DOHH2 (cell line): ENCODE data around the gene RAD51B.

Source experiments
- EZH2phosphoT487 ChIP-seq: fragments of 200-600 bp; sonication (generic); IDR thresholded peaks from 2 replicates; pipeline ENCODE4 v1.6.1; 2017; ENCODE audit warnings: borderline replicate concordance, mild to moderate bottlenecking, antibody characterized with exemption, low read length, moderate library complexity, mixed read lengths
- TF ChIP-seq, protein P1 (sequence below): fragments of 200-600 bp; sonication (generic); IDR thresholded peaks from one replicate; pipeline ENCODE4 v1.5.1; 2014; ENCODE audit warnings: antibody characterized with exemption, mild to moderate bottlenecking, low read depth, low read length; ENCODE audit not compliant: poor library complexity, severe bottlenecking

DNA sequence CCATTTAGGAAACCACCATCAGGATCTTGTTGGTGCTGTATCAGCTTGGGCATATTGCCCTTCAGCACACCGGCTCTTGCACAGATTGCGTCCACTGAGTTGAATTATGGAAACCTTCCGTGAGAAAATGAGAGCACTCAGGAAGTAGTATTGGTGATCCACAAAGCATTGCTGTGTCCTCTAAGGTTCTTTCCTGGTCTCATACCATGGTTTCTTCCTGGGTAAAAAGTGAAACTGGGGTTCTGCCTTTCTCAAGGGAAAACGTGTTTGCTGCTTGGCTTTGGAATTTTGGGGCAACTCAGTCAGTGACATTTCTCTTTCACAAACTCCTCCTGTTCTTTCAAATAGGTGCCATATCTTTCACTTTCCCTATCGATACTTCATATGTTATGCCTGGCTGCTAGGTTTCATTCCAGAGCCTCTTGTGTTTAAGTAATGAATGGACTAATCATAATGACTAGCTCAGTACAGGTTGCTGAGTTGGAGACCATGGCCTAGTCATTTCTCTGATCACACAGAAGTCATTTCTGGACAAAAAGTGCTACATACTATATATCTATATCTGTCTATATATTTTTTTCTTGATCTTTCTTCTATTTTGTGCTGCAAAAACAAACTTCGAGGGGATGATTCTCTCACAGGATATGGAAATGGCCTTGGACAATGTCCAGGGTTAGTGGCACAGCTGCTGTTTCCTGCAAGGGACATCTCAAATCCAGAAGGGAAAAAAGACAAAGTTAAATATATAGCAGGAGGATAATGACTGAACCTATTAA is 549.9 kb downstream of the RAD51B start:
- TF ChIP-seq, protein P1, sequence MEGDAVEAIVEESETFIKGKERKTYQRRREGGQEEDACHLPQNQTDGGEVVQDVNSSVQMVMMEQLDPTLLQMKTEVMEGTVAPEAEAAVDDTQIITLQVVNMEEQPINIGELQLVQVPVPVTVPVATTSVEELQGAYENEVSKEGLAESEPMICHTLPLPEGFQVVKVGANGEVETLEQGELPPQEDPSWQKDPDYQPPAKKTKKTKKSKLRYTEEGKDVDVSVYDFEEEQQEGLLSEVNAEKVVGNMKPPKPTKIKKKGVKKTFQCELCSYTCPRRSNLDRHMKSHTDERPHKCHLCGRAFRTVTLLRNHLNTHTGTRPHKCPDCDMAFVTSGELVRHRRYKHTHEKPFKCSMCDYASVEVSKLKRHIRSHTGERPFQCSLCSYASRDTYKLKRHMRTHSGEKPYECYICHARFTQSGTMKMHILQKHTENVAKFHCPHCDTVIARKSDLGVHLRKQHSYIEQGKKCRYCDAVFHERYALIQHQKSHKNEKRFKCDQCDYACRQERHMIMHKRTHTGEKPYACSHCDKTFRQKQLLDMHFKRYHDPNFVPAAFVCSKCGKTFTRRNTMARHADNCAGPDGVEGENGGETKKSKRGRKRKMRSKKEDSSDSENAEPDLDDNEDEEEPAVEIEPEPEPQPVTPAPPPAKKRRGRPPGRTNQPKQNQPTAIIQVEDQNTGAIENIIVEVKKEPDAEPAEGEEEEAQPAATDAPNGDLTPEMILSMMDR, result no peak
- TF ChIP-seq EZH2phosphoT487, result no peak
